ENCODE results near the gene THSD4. TPM values are rescaled to one million over a fixed set of nuclear protein-coding genes. Genes with fewer than 3 reads are reported as not detected.

THSD4 gene
- total RNA-seq, 4 donors from 2014 or later = 39.4 to 232 (median 127) TPM

- H3K4me3 ChIP-seq = no peak overlapping the region
- TF ChIP-seq POLR2A (IDR thresholded peaks at IDR 0.05) (no peak), CTCF (IDR thresholded peaks at IDR 0.05) (no peak)
- H3K9me3 ChIP-seq = no peaks in the 10 kb centered on the region
- peaks cover 0 to 65% (median 28%) of the 10 kb centered on the region in 3 donors for H3K4me1 ChIP-seq
- H3K36me3 ChIP-seq = no peaks in the 10 kb centered on the region
- peak overlapping the region in 2 of 4 donors; percentile 22 to 51 for H3K27ac ChIP-seq
- no peak for DNase-seq
- no peaks in the 10 kb centered on the region for H3K27me3 ChIP-seq
- intact Hi-C loops (cut with DNase I) = loop anchor here (10.0 kb wide), 1 partner anchor 48 kb away; no protein-coding TSS in a partner anchor
- WGBS, 2 donors = 94 to 100% methylated on average over 2 to 3 of the region's 3 CpGs
Observed at GRCh38 chr15:71456811-71457210, 341.5 kb downstream of the THSD4 start.

- peak overlapping the region in 3 of 4 donors; percentile 27 to 40 (median 38) for H3K27ac ChIP-seq
- H3K9me3 ChIP-seq = no peaks in the 10 kb centered on the region
- peaks cover 0 to 65% (median 26%) of the 10 kb centered on the region in 3 donors for H3K4me1 ChIP-seq
- H3K4me3 ChIP-seq = no peak overlapping the region
- DNase-seq = no peak
- H3K36me3 ChIP-seq = no peaks in the 10 kb centered on the region
- intact Hi-C loops (cut with DNase I) = loop anchor here (10.0 kb wide), 1 partner anchor 47 kb away; no protein-coding TSS in a partner anchor
- H3K27me3 ChIP-seq = no peaks in the 10 kb centered on the region
- 33 to 42% methylated on average over 2 of the region's 2 CpGs for WGBS, 2 donors
- TF ChIP-seq CTCF (IDR thresholded peaks at IDR 0.05) (no peak), POLR2A (IDR thresholded peaks at IDR 0.05) (no peak)
Observed at GRCh38 chr15:71458089-71458660, 342.9 kb downstream of the THSD4 start.

GRCh38 chr15:71461748-71462147 lies 346.5 kb downstream of the THSD4 start:
- intact Hi-C loops (cut with DNase I) = no loop called here
- peaks cover 0 to 61% (median 20%) of the 10 kb centered on the region in 3 donors for H3K4me1 ChIP-seq
- H3K27me3 ChIP-seq = no peaks in the 10 kb centered on the region
- 26 to 40% methylated on average over 1 of the region's 1 CpG for WGBS, 2 donors
- DNase-seq = no peak
- no peak overlapping the region for H3K4me3 ChIP-seq
- H3K36me3 ChIP-seq = no peaks in the 10 kb centered on the region
- no peaks in the 10 kb centered on the region for H3K9me3 ChIP-seq
- TF ChIP-seq CTCF (IDR thresholded peaks at IDR 0.05) (no peak), POLR2A (IDR thresholded peaks at IDR 0.05) (no peak)
- no peak overlapping the region for H3K27ac ChIP-seq

- TF ChIP-seq POLR2A (IDR thresholded peaks at IDR 0.05) = no peak
- no peak for TF ChIP-seq CTCF (IDR thresholded peaks at IDR 0.05)
- H3K9me3 ChIP-seq = no peaks in the 10 kb centered on the region
- intact Hi-C loops (cut with DNase I) = no loop called here
- H3K36me3 ChIP-seq = no peaks in the 10 kb centered on the region
- peak overlapping the region in 1 of 4 donors; percentile 11 for H3K27ac ChIP-seq
- no peak overlapping the region for H3K4me3 ChIP-seq
- peaks cover 0 to 57% (median 19%) of the 10 kb centered on the region in 3 donors for H3K4me1 ChIP-seq
- no peaks in the 10 kb centered on the region for H3K27me3 ChIP-seq
- DNase-seq = no peak
- WGBS, 2 donors = 75 to 80% methylated on average over 1 of the region's 1 CpG
Observed at GRCh38 chr15:71462638-71463037, 347.4 kb downstream of the THSD4 start.

GRCh38 chr15:71463156-71463665 lies 347.9 kb downstream of the THSD4 start:
- no peak for TF ChIP-seq CTCF (IDR thresholded peaks at IDR 0.05)
- WGBS, 2 donors = 88 to 93% methylated on average over 6 of the region's 6 CpGs
- no peaks in the 10 kb centered on the region for H3K27me3 ChIP-seq
- no peaks in the 10 kb centered on the region for H3K36me3 ChIP-seq
- no peak overlapping the region for H3K4me3 ChIP-seq
- intact Hi-C loops (cut with DNase I) = no loop called here
- peaks cover 0 to 51% (median 16%) of the 10 kb centered on the region in 3 donors for H3K4me1 ChIP-seq
- no peak for DNase-seq
- no peaks in the 10 kb centered on the region for H3K9me3 ChIP-seq
- no peak overlapping the region for H3K27ac ChIP-seq
